Fibroblast of villous mesenchyme (primary cell): ENCODE results near the gene ARL5B. TPM values are rescaled to one million over a fixed set of nuclear protein-coding genes. Genes with fewer than 3 reads are reported as not detected.
A peak's percentile ranks its signal among the peaks of the same experiment; 100 is the strongest.

Experiments
- DNase-seq: peaks from one replicate; pipeline ENCODE4 v3.0.0-alpha.2; 2010; ENCODE audit warnings: low read depth
- H3K4me3 ChIP-seq: 2 replicates; pipeline ENCODE4 v1.5.1; 2011; ENCODE audit warnings: low read depth, mild to moderate bottlenecking, low read length
- total RNA-seq: library from RNA; depleted of rRNA; stranded (reverse); fragments of >200 nt; gene quantifications from 2 replicates; pipeline ENCODE4 v1.2.3, GENCODE V29; 2012
- TF ChIP-seq, protein P1 (sequence below): IDR thresholded peaks from 2 replicates; pipeline ENCODE4 v1.5.1; 2012; ENCODE audit warnings: low read depth, mild to moderate bottlenecking, low read length; ENCODE audit not compliant: insufficient read depth

The ARL5B gene
- total RNA-seq, 1 donor: 22.9 TPM

GRCh38 chr10:18680754-18681153 is 21.5 kb downstream of the ARL5B start:
- TF ChIP-seq, protein P1, sequence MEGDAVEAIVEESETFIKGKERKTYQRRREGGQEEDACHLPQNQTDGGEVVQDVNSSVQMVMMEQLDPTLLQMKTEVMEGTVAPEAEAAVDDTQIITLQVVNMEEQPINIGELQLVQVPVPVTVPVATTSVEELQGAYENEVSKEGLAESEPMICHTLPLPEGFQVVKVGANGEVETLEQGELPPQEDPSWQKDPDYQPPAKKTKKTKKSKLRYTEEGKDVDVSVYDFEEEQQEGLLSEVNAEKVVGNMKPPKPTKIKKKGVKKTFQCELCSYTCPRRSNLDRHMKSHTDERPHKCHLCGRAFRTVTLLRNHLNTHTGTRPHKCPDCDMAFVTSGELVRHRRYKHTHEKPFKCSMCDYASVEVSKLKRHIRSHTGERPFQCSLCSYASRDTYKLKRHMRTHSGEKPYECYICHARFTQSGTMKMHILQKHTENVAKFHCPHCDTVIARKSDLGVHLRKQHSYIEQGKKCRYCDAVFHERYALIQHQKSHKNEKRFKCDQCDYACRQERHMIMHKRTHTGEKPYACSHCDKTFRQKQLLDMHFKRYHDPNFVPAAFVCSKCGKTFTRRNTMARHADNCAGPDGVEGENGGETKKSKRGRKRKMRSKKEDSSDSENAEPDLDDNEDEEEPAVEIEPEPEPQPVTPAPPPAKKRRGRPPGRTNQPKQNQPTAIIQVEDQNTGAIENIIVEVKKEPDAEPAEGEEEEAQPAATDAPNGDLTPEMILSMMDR: no peak

DNA sequence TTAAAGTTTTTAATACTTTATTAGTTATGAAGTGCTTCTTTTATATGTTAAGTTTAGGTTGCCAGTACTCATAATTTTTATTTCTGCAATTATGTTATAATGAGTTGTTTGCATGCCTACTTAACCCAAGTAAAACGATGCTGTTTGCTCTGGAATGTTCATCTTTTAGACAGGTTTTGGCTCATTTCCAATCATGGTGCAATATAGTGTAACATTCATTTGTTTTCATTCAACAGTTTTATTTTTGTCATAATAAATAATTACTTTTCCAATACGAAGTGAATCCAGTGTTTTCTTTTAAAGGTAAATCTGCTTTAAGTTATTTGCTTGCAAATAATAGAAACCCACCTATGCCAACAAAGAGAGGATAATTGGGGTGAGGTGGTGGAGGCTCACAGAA is 22.1 kb downstream of the ARL5B start:
- DNase-seq: peak; percentile 78
- TF ChIP-seq, protein P1: no peak
- no peak overlapping the region for H3K4me3 ChIP-seq

More at GRCh38 chr10:18680754-18681153, 21.5 kb downstream of the ARL5B start:
- DNase-seq: no peak
- H3K4me3 ChIP-seq: no peak overlapping the region

DNA sequence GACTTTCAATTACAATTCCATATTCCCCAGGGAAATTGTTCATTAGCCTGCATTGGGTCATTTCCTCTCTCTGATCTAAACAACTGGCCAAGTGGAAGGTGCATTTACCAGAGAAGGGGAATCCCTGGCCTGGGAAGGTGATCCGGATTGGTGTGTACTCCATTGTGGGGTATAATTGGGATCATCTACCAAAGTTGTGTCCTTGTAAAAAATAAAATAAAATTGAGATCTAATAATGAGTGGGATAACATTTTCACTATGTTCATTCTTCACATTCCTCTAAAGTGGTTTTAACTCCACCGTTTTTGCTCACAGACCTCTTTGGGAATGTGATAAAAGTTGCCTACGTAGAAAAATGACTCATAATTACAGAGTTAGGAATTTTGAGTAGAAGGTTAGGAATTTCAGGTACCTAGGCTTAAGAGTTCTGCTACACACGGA is 22.8 kb downstream of the ARL5B start:
- no peak overlapping the region for H3K4me3 ChIP-seq
- TF ChIP-seq, protein P1: no peak
- peak; percentile 38 for DNase-seq

- peak; percentile 54 for DNase-seq
These were observed 24.2 kb downstream of the ARL5B start for GRCh38 chr10:18683427-18683826.

GRCh38 chr10:18684416-18684815 is 25.2 kb downstream of the ARL5B start:
- TF ChIP-seq, protein P1: no peak
- no peak overlapping the region for H3K4me3 ChIP-seq
- DNase-seq: no peak

More at GRCh38 chr10:18683427-18683826, 24.2 kb downstream of the ARL5B start:
- TF ChIP-seq, protein P1: no peak
- H3K4me3 ChIP-seq: no peak overlapping the region

- TF ChIP-seq, protein P1: no peak
- H3K4me3 ChIP-seq: no peak overlapping the region
- DNase-seq: no peak
These were observed 25.7 kb downstream of the ARL5B start for GRCh38 chr10:18684953-18685352.

- DNase-seq: no peak
- no peak overlapping the region for H3K4me3 ChIP-seq
- TF ChIP-seq, protein P1: no peak
These were observed 26.3 kb downstream of the ARL5B start for GRCh38 chr10:18685555-18685954.
